Stomach (tissue), 4 donors: ENCODE data around the gene DUOXA1.

Experiments used
- CTCF ChIP-seq, 7 experiments: fragments of 450-650 bp in 4 of 7; fragments of 200-600 bp in 3 of 7; sonication (generic) in 3 of 7; IDR thresholded peaks; one replicate each; pipeline ENCODE4 v1.5.1; 2016 to 2019; ENCODE audit warnings: antibody characterized with exemption in 7 of 7, control low read depth in 2 of 7, mild to moderate bottlenecking in 1 of 7
- EP300 ChIP-seq: sonication (generic); formaldehyde crosslinking; IDR thresholded peaks from one replicate; pipeline ENCODE4 v1.6.1; 2017; ENCODE audit warnings: antibody characterized with exemption
- POLR2A ChIP-seq, 4 donors: fragments of 450-650 bp; IDR thresholded peaks; one replicate each; pipeline ENCODE4 v1.6.1; 2016; ENCODE audit warnings: antibody characterized with exemption in 4 of 4, control low read depth in 2 of 4, mild to moderate bottlenecking in 1 of 4, moderate library complexity in 1 of 4

GRCh38 chr15:45166834-45167630 is 37.4 kb upstream of the DUOXA1 start:
- peak in 5 of 7 experiments; percentile 48 to 74 (median 59) for TF ChIP-seq CTCF (IDR thresholded peaks at IDR 0.05)
- no peak for TF ChIP-seq EP300
- no peak for TF ChIP-seq POLR2A (IDR thresholded peaks at IDR 0.05)
